Neural cell (in vitro differentiated cells): ENCODE results near the gene PFKFB4.

ENCODE experiments used
- EP300 ChIP-seq: fragments of 450-650 bp; conservative IDR thresholded peaks from 2 replicates; pipeline ENCODE4 v1.6.1; 2014; ENCODE audit warnings: antibody characterized with exemption, mild to moderate bottlenecking, moderate library complexity; ENCODE audit not compliant: poor library complexity, severe bottlenecking
- EZH2 ChIP-seq: fragments of 200-600, 300-800 bp; shearing (Covaris generic), sonication (generic); IDR thresholded peaks from 2 replicates; pipeline ENCODE4 v1.6.1; 2014; ENCODE audit warnings: antibody characterized with exemption, low read length, borderline replicate concordance, mild to moderate bottlenecking; ENCODE audit not compliant: insufficient read depth, poor library complexity, severe bottlenecking
- MXI1 ChIP-seq: fragments of 450-650 bp; conservative IDR thresholded peaks from 2 replicates; pipeline ENCODE4 v1.6.1; 2014; ENCODE audit warnings: antibody characterized with exemption, mild to moderate bottlenecking; ENCODE audit not compliant: poor library complexity, severe bottlenecking
- POLR2AphosphoS5 ChIP-seq: IDR thresholded peaks from 2 replicates; pipeline ENCODE4 v1.6.1; 2012
- RAD21 ChIP-seq: fragments of 450-650 bp; conservative IDR thresholded peaks from 2 replicates; pipeline ENCODE4 v1.6.1; 2014; ENCODE audit warnings: antibody characterized with exemption, mild to moderate bottlenecking, moderate library complexity
- TAF1 ChIP-seq: IDR thresholded peaks from 2 replicates; pipeline ENCODE4 v1.6.1; 2012; ENCODE audit warnings: low read depth
- TF ChIP-seq, protein P1 (sequence below): fragments of 450-650 bp; IDR thresholded peaks from 2 replicates; pipeline ENCODE4 v1.5.1; 2014; ENCODE audit warnings: antibody characterized with exemption, mild to moderate bottlenecking, moderate library complexity; ENCODE audit not compliant: poor library complexity, severe bottlenecking
- TF ChIP-seq, protein P2 (sequence below): IDR thresholded peaks from 2 replicates; pipeline ENCODE4 v1.6.1; 2012; ENCODE audit warnings: borderline replicate concordance

DNA sequence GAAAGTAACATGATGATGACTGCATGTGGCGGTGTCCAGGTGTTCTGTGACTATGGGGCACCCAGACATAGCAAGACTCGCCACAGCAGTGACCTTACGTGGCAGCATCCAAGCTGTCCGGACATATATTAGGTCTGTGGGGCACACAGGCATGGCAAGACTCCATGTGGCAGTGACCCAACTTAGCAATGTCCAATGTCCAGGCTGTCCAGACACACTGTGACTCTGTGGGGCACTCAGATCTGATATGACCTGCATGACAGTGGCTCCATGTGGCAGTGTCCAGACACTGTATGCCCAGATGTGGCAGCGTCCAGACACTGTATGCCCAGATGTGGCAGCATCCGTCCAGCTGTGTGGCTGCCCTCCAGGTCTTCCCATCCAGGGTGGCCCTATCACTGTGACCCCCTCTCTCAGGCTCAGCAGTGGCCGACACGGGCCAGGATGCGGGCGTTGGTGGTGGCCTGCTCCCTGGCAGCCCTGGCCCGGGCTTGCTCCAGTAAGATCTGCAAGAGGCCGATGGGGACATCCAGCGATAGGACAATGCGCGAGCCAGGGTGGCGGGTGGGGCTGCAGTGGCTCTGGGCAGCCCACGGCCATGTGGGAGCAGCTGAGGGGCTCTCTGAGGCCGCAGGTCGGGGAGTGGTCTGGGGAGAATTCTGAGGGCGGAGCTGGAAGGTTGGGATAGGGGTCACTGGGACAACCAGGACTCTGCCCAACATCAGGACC is 5.9 kb upstream of the PFKFB4 start:
- TF ChIP-seq EP300 (no peak), POLR2AphosphoS5 (no peak), EZH2 (no peak), RAD21 (no peak), TAF1 (no peak), MXI1 (no peak)
- TF ChIP-seq, protein P1, sequence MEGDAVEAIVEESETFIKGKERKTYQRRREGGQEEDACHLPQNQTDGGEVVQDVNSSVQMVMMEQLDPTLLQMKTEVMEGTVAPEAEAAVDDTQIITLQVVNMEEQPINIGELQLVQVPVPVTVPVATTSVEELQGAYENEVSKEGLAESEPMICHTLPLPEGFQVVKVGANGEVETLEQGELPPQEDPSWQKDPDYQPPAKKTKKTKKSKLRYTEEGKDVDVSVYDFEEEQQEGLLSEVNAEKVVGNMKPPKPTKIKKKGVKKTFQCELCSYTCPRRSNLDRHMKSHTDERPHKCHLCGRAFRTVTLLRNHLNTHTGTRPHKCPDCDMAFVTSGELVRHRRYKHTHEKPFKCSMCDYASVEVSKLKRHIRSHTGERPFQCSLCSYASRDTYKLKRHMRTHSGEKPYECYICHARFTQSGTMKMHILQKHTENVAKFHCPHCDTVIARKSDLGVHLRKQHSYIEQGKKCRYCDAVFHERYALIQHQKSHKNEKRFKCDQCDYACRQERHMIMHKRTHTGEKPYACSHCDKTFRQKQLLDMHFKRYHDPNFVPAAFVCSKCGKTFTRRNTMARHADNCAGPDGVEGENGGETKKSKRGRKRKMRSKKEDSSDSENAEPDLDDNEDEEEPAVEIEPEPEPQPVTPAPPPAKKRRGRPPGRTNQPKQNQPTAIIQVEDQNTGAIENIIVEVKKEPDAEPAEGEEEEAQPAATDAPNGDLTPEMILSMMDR, result no peak
- TF ChIP-seq, protein P2, sequence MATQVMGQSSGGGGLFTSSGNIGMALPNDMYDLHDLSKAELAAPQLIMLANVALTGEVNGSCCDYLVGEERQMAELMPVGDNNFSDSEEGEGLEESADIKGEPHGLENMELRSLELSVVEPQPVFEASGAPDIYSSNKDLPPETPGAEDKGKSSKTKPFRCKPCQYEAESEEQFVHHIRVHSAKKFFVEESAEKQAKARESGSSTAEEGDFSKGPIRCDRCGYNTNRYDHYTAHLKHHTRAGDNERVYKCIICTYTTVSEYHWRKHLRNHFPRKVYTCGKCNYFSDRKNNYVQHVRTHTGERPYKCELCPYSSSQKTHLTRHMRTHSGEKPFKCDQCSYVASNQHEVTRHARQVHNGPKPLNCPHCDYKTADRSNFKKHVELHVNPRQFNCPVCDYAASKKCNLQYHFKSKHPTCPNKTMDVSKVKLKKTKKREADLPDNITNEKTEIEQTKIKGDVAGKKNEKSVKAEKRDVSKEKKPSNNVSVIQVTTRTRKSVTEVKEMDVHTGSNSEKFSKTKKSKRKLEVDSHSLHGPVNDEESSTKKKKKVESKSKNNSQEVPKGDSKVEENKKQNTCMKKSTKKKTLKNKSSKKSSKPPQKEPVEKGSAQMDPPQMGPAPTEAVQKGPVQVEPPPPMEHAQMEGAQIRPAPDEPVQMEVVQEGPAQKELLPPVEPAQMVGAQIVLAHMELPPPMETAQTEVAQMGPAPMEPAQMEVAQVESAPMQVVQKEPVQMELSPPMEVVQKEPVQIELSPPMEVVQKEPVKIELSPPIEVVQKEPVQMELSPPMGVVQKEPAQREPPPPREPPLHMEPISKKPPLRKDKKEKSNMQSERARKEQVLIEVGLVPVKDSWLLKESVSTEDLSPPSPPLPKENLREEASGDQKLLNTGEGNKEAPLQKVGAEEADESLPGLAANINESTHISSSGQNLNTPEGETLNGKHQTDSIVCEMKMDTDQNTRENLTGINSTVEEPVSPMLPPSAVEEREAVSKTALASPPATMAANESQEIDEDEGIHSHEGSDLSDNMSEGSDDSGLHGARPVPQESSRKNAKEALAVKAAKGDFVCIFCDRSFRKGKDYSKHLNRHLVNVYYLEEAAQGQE, result no peak
